Caco-2 (cell line): ENCODE results near the gene MKLN1. TPM values are rescaled to one million over a fixed set of nuclear protein-coding genes. Genes with fewer than 3 reads are reported as not detected.

Experiments used
- BruUV-seq: library from RNA; stranded (reverse); fragments of 400-500 nt; replicated peaks from 2 replicates; lab custom pipeline; 2021; lab: Mats Ljungman, UMichigan
- CTCF ChIA-PET: fragments of 300-600 bp; sonication (Branson Sonifier 250); formaldehyde crosslinking; loops from one replicate; lab custom pipeline; 2022; ENCODE audit warnings: antibody characterized with exemption; lab: Charles Lee
- POLR2A ChIA-PET: fragments of 300-600 bp; sonication (Branson Sonifier 250); formaldehyde crosslinking; loops from one replicate; lab custom pipeline; 2022; ENCODE audit warnings: antibody characterized with exemption; lab: Charles Lee
- DNase-seq, 2 experiments: peaks; one replicate each; pipeline versions ENCODE4 v3.0.0 to v3.0.0-alpha.2; 2020 to 2022
- H3K27me3 ChIP-seq: replicated peaks from 2 replicates; pipeline ENCODE4 v1.6.0; 2011; ENCODE audit warnings: low read length; ENCODE audit not compliant: control insufficient read depth, insufficient read depth
- H3K36me3 ChIP-seq: 2 replicates; pipeline ENCODE4 v1.5.1; 2011; ENCODE audit warnings: low read length; ENCODE audit not compliant: control insufficient read depth, insufficient read depth
- H3K4me1 ChIP-seq: fragments of 250-450 bp; sonication (Bioruptor Pico); 2 replicates; pipeline ENCODE4 v1.5.1; 2020; ENCODE audit warnings: mild to moderate bottlenecking
- H3K4me3 ChIP-seq: 2 replicates; pipeline ENCODE4 v1.5.1; 2011; ENCODE audit warnings: low read depth, mild to moderate bottlenecking, control low read depth, low read length
- H3K9me3 ChIP-seq: fragments of 250-450 bp; sonication (Bioruptor Pico); 2 replicates; pipeline ENCODE4 v1.5.1; 2020; ENCODE audit warnings: mild to moderate bottlenecking, moderate library complexity
- H3K27ac Mint-ChIP-seq: one replicate; pipeline ENCODE4 v1.8.0; 2022; ENCODE audit warnings: mixed read lengths; ENCODE audit not compliant: unreplicated experiment
- H3K27me3 Mint-ChIP-seq: one replicate; pipeline ENCODE4 v1.8.0; 2022; ENCODE audit warnings: mixed read lengths; ENCODE audit not compliant: insufficient read depth, unreplicated experiment
- H3K36me3 Mint-ChIP-seq: one replicate; pipeline ENCODE4 v1.8.0; 2022; ENCODE audit warnings: mild to moderate bottlenecking, mixed read lengths; ENCODE audit not compliant: insufficient read depth, unreplicated experiment
- H3K4me1 Mint-ChIP-seq: one replicate; pipeline ENCODE4 v1.8.0; 2022; ENCODE audit warnings: low read depth, mixed read lengths; ENCODE audit not compliant: unreplicated experiment
- H3K4me3 Mint-ChIP-seq: one replicate; pipeline ENCODE4 v1.8.0; 2022; ENCODE audit warnings: mild to moderate bottlenecking, moderate library complexity, mixed read lengths; ENCODE audit not compliant: unreplicated experiment
- H3K9me3 Mint-ChIP-seq: one replicate; pipeline ENCODE4 v1.8.0; 2022; ENCODE audit warnings: mixed read lengths; ENCODE audit not compliant: unreplicated experiment
- CTCF ChIP-seq, 2 experiments: fragments of 200-600 bp in 1 of 2; IDR thresholded peaks; 1 replicate in 1 of 2; 2 replicates in 1 of 2; pipeline versions ENCODE4 v1.5.1 to v1.8.0; 2011 to 2022; ENCODE audit warnings: antibody characterized with exemption in 1 of 2, control low read depth in 1 of 2, inconsistent platforms in 1 of 2, low read depth in 1 of 2, low read length in 1 of 2, mild to moderate bottlenecking in 1 of 2, moderate library complexity in 1 of 2; ENCODE audit not compliant: insufficient read depth in 1 of 2, severe bottlenecking in 1 of 2, unreplicated experiment in 1 of 2
- intact Hi-C: fragments of 100-400 bp; cut with micrococcal nuclease; formaldehyde crosslinking; loops from one replicate; pipeline ENCODE4 v1.10.0; 2022; ENCODE audit not compliant: unreplicated experiment
- total RNA-seq: library from RNA; stranded (reverse); gene quantifications from 2 replicates; pipeline ENCODE4 v1.2.3, GENCODE V29; 2022

MKLN1 gene
- total RNA-seq, 1 experiment from 2014 or later, result 55.6 TPM

GRCh38 chr7:131306777-131307176 lies 20.9 kb upstream of the MKLN1 start:
- Histone ChIP-seq H3K36me3 (no peaks in the 10 kb centered on the region), H3K4me1 (no peaks in the 10 kb centered on the region), H3K9me3 (peaks cover 34% of the 10 kb centered on the region), H3K4me3 (no peak overlapping the region), H3K27me3 (no peaks in the 10 kb centered on the region)
- POLR2A ChIA-PET, result no interaction called here
- Mint-ChIP-seq H3K36me3 (no peaks in the 10 kb centered on the region), H3K9me3 (peaks cover 22% of the 10 kb centered on the region), H3K4me1 (peaks cover 1% of the 10 kb centered on the region), H3K4me3 (no peak overlapping the region), H3K27ac (no peak overlapping the region), H3K27me3 (no peaks in the 10 kb centered on the region)
- intact Hi-C loops, result no loop called here
- no peak for TF ChIP-seq CTCF (IDR thresholded peaks at IDR 0.05; ENCODE audit: insufficient read depth in 1 of 2, low read depth in 1 of 2, low read length in 1 of 2, severe bottlenecking in 1 of 2, unreplicated experiment in 1 of 2)
- BruUV-seq, result no TSS peak
- DNase-seq, result no peak
- CTCF ChIA-PET, result no interaction called here

GRCh38 chr7:131307627-131308026 lies 20.0 kb upstream of the MKLN1 start:
- no peaks in the 10 kb centered on the region for H3K27me3 Mint-ChIP-seq
- Histone ChIP-seq H3K4me3 (no peak overlapping the region), H3K27me3 (no peaks in the 10 kb centered on the region), H3K9me3 (peaks cover 39% of the 10 kb centered on the region), H3K36me3 (no peaks in the 10 kb centered on the region), H3K4me1 (no peaks in the 10 kb centered on the region)
- DNase-seq, result no peak
- H3K9me3 Mint-ChIP-seq, result peaks cover 28% of the 10 kb centered on the region
- H3K4me3 Mint-ChIP-seq, result no peak overlapping the region
- H3K36me3 Mint-ChIP-seq, result no peaks in the 10 kb centered on the region
- CTCF ChIA-PET, result no interaction called here
- TF ChIP-seq CTCF (IDR thresholded peaks at IDR 0.05; ENCODE audit: insufficient read depth in 1 of 2, low read depth in 1 of 2, low read length in 1 of 2, severe bottlenecking in 1 of 2, unreplicated experiment in 1 of 2), result no peak
- H3K27ac Mint-ChIP-seq, result no peak overlapping the region
- H3K4me1 Mint-ChIP-seq, result no peaks in the 10 kb centered on the region
- BruUV-seq, result no TSS peak
- intact Hi-C loops, result no loop called here
- POLR2A ChIA-PET, result no interaction called here

- no peaks in the 10 kb centered on the region for H3K27me3 ChIP-seq
- no peaks in the 10 kb centered on the region for H3K4me1 ChIP-seq
- Mint-ChIP-seq H3K4me1 (no peaks in the 10 kb centered on the region), H3K27me3 (no peaks in the 10 kb centered on the region), H3K27ac (no peak overlapping the region), H3K9me3 (peaks cover 19% of the 10 kb centered on the region), H3K36me3 (no peaks in the 10 kb centered on the region), H3K4me3 (no peak overlapping the region)
- no peak for DNase-seq
- BruUV-seq, result no TSS peak
- H3K36me3 ChIP-seq, result no peaks in the 10 kb centered on the region
- H3K9me3 ChIP-seq, result peaks cover 23% of the 10 kb centered on the region
- H3K4me3 ChIP-seq, result no peak overlapping the region
- intact Hi-C loops, result no loop called here
- TF ChIP-seq CTCF (IDR thresholded peaks at IDR 0.05; ENCODE audit: insufficient read depth in 1 of 2, low read depth in 1 of 2, low read length in 1 of 2, severe bottlenecking in 1 of 2, unreplicated experiment in 1 of 2), result no peak
- POLR2A ChIA-PET, result no interaction called here
- CTCF ChIA-PET, result interaction anchor here (0.5 kb wide), 1 partner anchor 286 kb away, joined by 3 read pairs; no protein-coding TSS in a partner anchor
Measured at GRCh38 chr7:131312838-131313237, 14.8 kb upstream of the MKLN1 start.
